H1 (cell line): ENCODE measurements around the gene FGF2. TPM values are rescaled to one million over a fixed set of nuclear protein-coding genes. Genes with fewer than 3 reads are reported as not detected.
A peak's percentile ranks its signal among the peaks of the same experiment; 100 is the strongest.

Experiments used
- CTCF ChIA-PET: fragments of 300-600 bp; sonication (Branson Sonifier 250); formaldehyde crosslinking; loops from one replicate; lab custom pipeline; 2021; ENCODE audit not compliant: partially characterized antibody; lab: Charles Lee
- POLR2A ChIA-PET: fragments of 300-600 bp; sonication (Branson Sonifier 250); formaldehyde crosslinking; loops from one replicate; lab custom pipeline; 2021; ENCODE audit warnings: inconsistent platforms; ENCODE audit not compliant: partially characterized antibody; lab: Charles Lee
- DNase-seq, 2 experiments: peaks; one replicate each; pipeline versions ENCODE4 v3.0.0 to v3.0.0-alpha.2; 2010 to 2022; ENCODE audit warnings: low spot score in 2 of 2, low read depth in 1 of 2, mixed read lengths in 1 of 2
- FAIRE-seq: peaks from 2 replicates; lab custom pipeline; 2011; peaks lifted over from hg19 to GRCh38; lab: Jason Lieb, UNC
- H2AFZ ChIP-seq: 2 replicates; pipeline ENCODE4 v1.8.1; 2012; ENCODE audit warnings: low read length, inconsistent platforms
- H2AK5ac ChIP-seq: 2 replicates; pipeline ENCODE4 v1.6.1; 2013; ENCODE audit warnings: low read depth, low read length
- H2BK120ac ChIP-seq: replicated peaks from 2 replicates; pipeline ENCODE3; 2013; ENCODE audit warnings: low read depth, low read length, inconsistent platforms
- H2BK12ac ChIP-seq: 2 replicates; pipeline ENCODE4 v1.6.1; 2013; ENCODE audit warnings: low read depth, low read length
- H2BK15ac ChIP-seq: 2 replicates; pipeline ENCODE4 v1.6.1; 2013; ENCODE audit warnings: low read length
- H2BK20ac ChIP-seq: 2 replicates; pipeline ENCODE4 v1.6.1; 2013; ENCODE audit warnings: low read length
- H2BK5ac ChIP-seq: 2 replicates; pipeline ENCODE4 v1.6.1; 2013; ENCODE audit warnings: low read depth, low read length
- H3K14ac ChIP-seq: 2 replicates; pipeline ENCODE4 v1.6.1; 2013; ENCODE audit warnings: inconsistent platforms; ENCODE audit not compliant: insufficient read length
- H3K18ac ChIP-seq: 2 replicates; pipeline ENCODE4 v1.6.1; 2013; ENCODE audit warnings: low read length; ENCODE audit errors: extremely low read depth
- H3K23ac ChIP-seq: 2 replicates; pipeline ENCODE4 v1.6.1; 2013; ENCODE audit warnings: inconsistent platforms; ENCODE audit not compliant: insufficient read length
- H3K23me2 ChIP-seq: 2 replicates; pipeline ENCODE4 v1.6.1; 2013; ENCODE audit warnings: low read depth, low read length
- H3K27ac ChIP-seq: 2 replicates; pipeline ENCODE4 v1.6.1; 2011; ENCODE audit warnings: low read depth, low read length, inconsistent platforms
- H3K27me3 ChIP-seq, 4 experiments: replicated peaks in 1 of 4; 1 replicate in 1 of 4; 2 replicates in 3 of 4; pipeline versions ENCODE4 v1.6.1 to v1.8.1; 2011 to 2013; ENCODE audit warnings: low read length in 3 of 4, mild to moderate bottlenecking in 3 of 4, inconsistent platforms in 2 of 4, mixed read lengths in 2 of 4, moderate library complexity in 1 of 4; ENCODE audit not compliant: control insufficient read depth in 3 of 4, insufficient read depth in 3 of 4; ENCODE audit errors: extremely low read depth in 1 of 4
- H3K36me3 ChIP-seq, 4 experiments: 2 replicates each; pipeline versions ENCODE4 v1.6.1 to v1.8.1; 2011 to 2013; ENCODE audit warnings: mild to moderate bottlenecking in 4 of 4, low read length in 3 of 4, moderate library complexity in 2 of 4, control low read depth in 1 of 4, inconsistent platforms in 1 of 4; ENCODE audit not compliant: insufficient read depth in 4 of 4, control insufficient read depth in 2 of 4
- H3K4ac ChIP-seq: replicated peaks from 2 replicates; pipeline ENCODE3; 2013; ENCODE audit warnings: low read length, low read depth, mixed read lengths, inconsistent platforms; ENCODE audit not compliant: insufficient read length
- H3K4me1 ChIP-seq, 4 experiments: replicated peaks in 1 of 4; 1 replicate in 1 of 4; 2 replicates in 3 of 4; pipeline versions ENCODE4 v1.6.1 to v1.8.1; 2011 to 2013; ENCODE audit warnings: low read length in 3 of 4, inconsistent platforms in 2 of 4, mixed read lengths in 1 of 4; ENCODE audit not compliant: insufficient read depth in 4 of 4, control insufficient read depth in 3 of 4
- H3K4me2 ChIP-seq, 2 experiments: 2 replicates each; pipeline versions ENCODE4 v1.6.1 to v1.8.1; 2011 to 2013; ENCODE audit warnings: low read depth in 2 of 2, low read length in 2 of 2, control low read depth in 1 of 2, inconsistent platforms in 1 of 2, mild to moderate bottlenecking in 1 of 2; ENCODE audit not compliant: insufficient read depth in 1 of 2
- H3K4me3 ChIP-seq, 4 experiments: fragments of 200-600, 300-600 bp in 1 of 4; sonication (generic), shearing (Covaris generic), sonication (Bioruptor Twin) in 1 of 4; 2 replicates each; pipeline versions ENCODE4 v1.5.1 to v1.8.1; 2011 to 2016; ENCODE audit warnings: low read length in 4 of 4, low read depth in 3 of 4, control low read depth in 2 of 4, inconsistent platforms in 2 of 4, mild to moderate bottlenecking in 2 of 4, mixed read lengths in 1 of 4, moderate library complexity in 1 of 4; ENCODE audit not compliant: insufficient read depth in 2 of 4; ENCODE audit errors: extremely low read depth in 1 of 4
- H3K56ac ChIP-seq: replicated peaks from 2 replicates; pipeline ENCODE3; 2013; ENCODE audit warnings: low read depth, mild to moderate bottlenecking, mixed read lengths, low read length, inconsistent platforms; ENCODE audit not compliant: insufficient read length
- H3K79me1 ChIP-seq: 2 replicates; pipeline ENCODE4 v1.6.1; 2013; ENCODE audit warnings: low read depth, low read length, control low read depth
- H3K79me2 ChIP-seq, 2 experiments: 2 replicates each; pipeline versions ENCODE4 v1.6.1 to v1.8.1; 2012 to 2013; ENCODE audit warnings: low read length in 2 of 2, mild to moderate bottlenecking in 2 of 2, inconsistent platforms in 1 of 2; ENCODE audit not compliant: insufficient read depth in 2 of 2, control insufficient read depth in 1 of 2
- H3K9ac ChIP-seq, 4 experiments: replicated peaks in 1 of 4; 1 replicate in 1 of 4; 2 replicates in 3 of 4; pipeline versions ENCODE4 v1.6.1 to v1.8.1; 2011 to 2013; ENCODE audit warnings: low read depth in 3 of 4, low read length in 3 of 4, control low read depth in 2 of 4, mild to moderate bottlenecking in 2 of 4, moderate library complexity in 2 of 4, inconsistent platforms in 1 of 4; ENCODE audit errors: extremely low read depth in 1 of 4
- H3K9me3 ChIP-seq, 2 experiments: 2 replicates each; pipeline versions ENCODE4 v1.6.1 to v1.8.1; 2012 to 2013; ENCODE audit warnings: mild to moderate bottlenecking in 2 of 2, moderate library complexity in 2 of 2, control low read depth in 1 of 2, inconsistent platforms in 1 of 2, low read depth in 1 of 2, low read length in 1 of 2, mixed read lengths in 1 of 2; ENCODE audit not compliant: insufficient read depth in 2 of 2
- H4K20me1 ChIP-seq, 2 experiments: replicated peaks in 1 of 2; 2 replicates each; pipeline versions ENCODE3 to v1.8.1; 2011 to 2013; ENCODE audit warnings: inconsistent platforms in 2 of 2, low read length in 2 of 2, mild to moderate bottlenecking in 1 of 2; ENCODE audit not compliant: insufficient read depth in 2 of 2, control insufficient read depth in 1 of 2
- H4K5ac ChIP-seq: 2 replicates; pipeline ENCODE4 v1.6.1; 2013; ENCODE audit warnings: low read length, low read depth, mixed read lengths, inconsistent platforms; ENCODE audit not compliant: insufficient read length
- H4K8ac ChIP-seq: 2 replicates; pipeline ENCODE4 v1.8.0; 2013; ENCODE audit warnings: mild to moderate bottlenecking, moderate library complexity, low read length, inconsistent platforms; ENCODE audit not compliant: insufficient read depth; ENCODE audit errors: extremely low read depth
- H4K91ac ChIP-seq: replicated peaks from 2 replicates; pipeline ENCODE3; 2013; ENCODE audit warnings: low read length, mixed read lengths, inconsistent platforms; ENCODE audit not compliant: insufficient read length
- ASH2L ChIP-seq: fragments of 200-600, 300-600 bp; sonication (generic); IDR thresholded peaks from one replicate; pipeline ENCODE4 v1.7.1; 2017; ENCODE audit warnings: low read length
- FOSL1 ChIP-seq: IDR thresholded peaks from 2 replicates; pipeline ENCODE4 v1.6.1; 2011; ENCODE audit warnings: mild to moderate bottlenecking, low read depth, low read length, moderate library complexity; ENCODE audit not compliant: insufficient read depth
- GABPA ChIP-seq: IDR thresholded peaks from 2 replicates; pipeline ENCODE4 v1.6.1; 2011; ENCODE audit warnings: mild to moderate bottlenecking, low read length, moderate library complexity, borderline replicate concordance; ENCODE audit not compliant: insufficient read depth
- GTF2F1 ChIP-seq: IDR thresholded peaks from 2 replicates; pipeline ENCODE4 v1.6.1; 2012; ENCODE audit warnings: low read depth, low read length, improper control_type of control experiment, borderline replicate concordance
- HDAC2 ChIP-seq, 2 experiments: fragments of 300-600 bp in 1 of 2; sonication (generic) in 1 of 2; IDR thresholded peaks; 2 replicates each; pipeline ENCODE4 v1.6.1; 2011 to 2012; ENCODE audit warnings: low read depth in 2 of 2, low read length in 2 of 2, mild to moderate bottlenecking in 2 of 2, moderate library complexity in 2 of 2, borderline replicate concordance in 1 of 2, inconsistent platforms in 1 of 2
- HDAC6 ChIP-seq: IDR thresholded peaks from one replicate; pipeline ENCODE4 v1.7.1; 2012; ENCODE audit warnings: low read depth, mild to moderate bottlenecking, inconsistent platforms, low read length, moderate library complexity
- KDM5A ChIP-seq: fragments of 200-600 bp; IDR thresholded peaks from 2 replicates; pipeline ENCODE4 v1.7.1; 2012; ENCODE audit warnings: mild to moderate bottlenecking, low read length, inconsistent platforms, mixed read lengths
- PHF8 ChIP-seq: fragments of 200-600 bp; sonication (generic); conservative IDR thresholded peaks from 2 replicates; pipeline ENCODE4 v1.7.1; 2012; ENCODE audit warnings: low read depth, mild to moderate bottlenecking, inconsistent platforms, low read length, moderate library complexity
- RXRA ChIP-seq: IDR thresholded peaks from 2 replicates; pipeline ENCODE4 v1.6.1; 2011; ENCODE audit warnings: low read depth, mild to moderate bottlenecking, low read length, moderate library complexity; ENCODE audit not compliant: insufficient read depth
- SP2 ChIP-seq: IDR thresholded peaks from 2 replicates; pipeline ENCODE4 v1.6.1; 2012; ENCODE audit warnings: mild to moderate bottlenecking, low read length, inconsistent platforms
- WGBS, 2 experiments: shearing (Covaris generic) in 1 of 2; methylation state at CpG; one replicate each; pipeline versions ENCODE4 v1.1.6 to v1.1.7; 2013 to 2015; ENCODE audit warnings: low lambda C conversion rate in 2 of 2, mixed read lengths in 2 of 2, inconsistent platforms in 1 of 2, low coverage in 1 of 2, missing lambda C conversion rate in 1 of 2; ENCODE audit not compliant: insufficient replicate concordance in 2 of 2, insufficient coverage in 1 of 2, insufficient read length in 1 of 2; ENCODE audit errors: extremely low coverage in 1 of 2, missing lambda C conversion rate in 1 of 2; 5-methylcytosine and 5-hydroxymethylcytosine counted together
- polyA plus RNA-seq, 7 experiments: library from polyadenylated mRNA; depleted of rRNA in 3 of 7; stranded (reverse) in 5 of 7; unstranded in 2 of 7; fragments of >200 nt in 5 of 7; fragments of 200-250 nt in 2 of 7; gene quantifications; 1 replicate in 5 of 7; 2 replicates in 1 of 7; 4 replicates in 1 of 7; pipeline versions ENCODE4 v1.2.1 to v1.2.3, GENCODE V29; 2011 to 2013; ENCODE audit warnings: missing spikeins in 2 of 7, mixed read lengths in 2 of 7
- total RNA-seq: library from RNA; stranded (reverse); fragmentation: NEBNext Ultra II Directional; extraction: Animal tissue kit (Norgen Biotek cat#: 25700); gene quantifications from 2 replicates; pipeline ENCODE4 v1.2.1, GENCODE V29; 2021
- TF ChIP-seq, protein P1 (sequence below): IDR thresholded peaks from 2 replicates; pipeline ENCODE4 v1.6.1; 2011; ENCODE audit warnings: low read depth, mild to moderate bottlenecking, low read length; ENCODE audit not compliant: insufficient read depth

FGF2 gene
- total and polyA plus RNA-seq, 2 of the 8 experiments (the other 6 are each of a cell fraction or from before 2014, with no cell fraction given): 23.4 to 145 TPM

DNA sequence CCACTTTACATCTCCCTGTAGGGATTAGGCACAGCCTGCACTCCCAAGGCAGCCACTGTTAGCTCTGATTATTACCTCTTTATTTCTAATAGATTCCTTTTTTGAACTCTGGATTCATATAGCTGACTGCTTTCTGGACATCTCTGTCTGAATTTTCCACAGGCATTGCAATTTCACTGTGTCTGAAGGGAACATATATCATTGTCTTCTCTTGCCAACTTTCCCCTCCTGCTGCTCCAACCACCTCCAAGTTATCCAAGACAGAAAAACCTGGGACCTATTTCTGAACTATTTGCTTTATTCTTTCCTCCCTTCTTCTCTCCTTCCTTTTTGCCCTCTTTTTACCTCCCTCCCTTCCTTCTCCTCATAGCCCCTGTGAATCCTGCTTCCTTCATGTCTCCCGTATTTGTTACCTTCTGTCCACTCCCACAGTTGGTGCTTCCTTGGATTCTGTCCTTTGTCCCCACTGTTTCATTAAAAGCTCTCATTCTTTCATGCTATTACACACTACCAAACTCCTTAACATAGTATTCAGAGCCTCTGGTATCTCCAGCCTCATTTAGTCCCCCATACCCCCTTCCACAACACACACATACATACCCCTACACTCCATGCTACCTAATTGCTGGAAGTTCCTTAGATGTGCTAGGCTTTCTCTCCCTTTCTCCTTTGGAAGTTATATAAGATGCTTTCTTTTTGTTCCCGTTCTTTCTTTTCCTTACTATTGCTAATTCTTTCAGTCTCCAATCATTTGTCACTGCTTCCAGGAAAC, 34.7 kb downstream of the FGF2 start:
- Histone ChIP-seq H3K79me1 (no peaks in the 10 kb centered on the region; the same call in none of the 2 replicates), H3K9me3 (no peaks in the 10 kb centered on the region), H2BK120ac (no peak overlapping the region), H3K23me2 (peaks cover 3% of the 10 kb centered on the region), H2BK12ac (no peak overlapping the region), H2BK20ac (no peak overlapping the region), H3K14ac (no peak overlapping the region), H3K9ac (no peak overlapping the region; a peak in 1 of 7 replicates), H4K8ac (no peak overlapping the region), H2AK5ac (no peak overlapping the region), H4K5ac (no peak overlapping the region), H3K27me3 (no peaks in the 10 kb centered on the region), H3K4me1 (peaks cover 0 to 29% (median 8%) of the 10 kb centered on the region in 4 experiments; a peak in 5 of 7 replicates), H3K4ac (no peak overlapping the region), H4K91ac (no peak overlapping the region), H3K18ac (no peak overlapping the region), H3K79me2 (peaks cover 45 to 98% of the 10 kb centered on the region in 2 experiments), H3K4me3 (no peak overlapping the region), H4K20me1 (peaks cover 29 to 35% of the 10 kb centered on the region in 2 experiments), H3K4me2 (peak overlapping the region in 1 of 2 experiments; percentile 25; a peak in 1 of 4 replicates), H3K27ac (no peak overlapping the region), H2AFZ (no peak overlapping the region), H2BK5ac (no peak overlapping the region), H3K56ac (no peak overlapping the region), H3K23ac (no peak overlapping the region), H2BK15ac (no peak overlapping the region), H3K36me3 (peaks cover 0 to 10% (median under 1%) of the 10 kb centered on the region in 4 experiments; a peak in 2 of 8 replicates)
- FAIRE-seq (no peak), DNase-seq (no peak)
- 87% methylated on average over 2 of the region's 2 CpGs; no CpG with 5 or more reads in 1 of the 2 experiments for WGBS, 2 experiments
- ChIA-PET CTCF (interaction anchor here (1.4 to 2.4 kb wide), 5 partner anchors 9 to 104 kb away, joined by 3 to 6 read pairs (median 4); no protein-coding TSS in a partner anchor), POLR2A (interaction anchor here (0.6 to 4.0 kb wide), 6 partner anchors 10 to 192 kb away, joined by 3 to 9 read pairs (median 5); no protein-coding TSS in a partner anchor)
- TF ChIP-seq RXRA (no peak), ASH2L (no peak), FOSL1 (no peak), SP2 (no peak), PHF8 (no peak), GTF2F1 (no peak), KDM5A (no peak), HDAC2 (IDR thresholded peaks at IDR 0.05; ENCODE audit: borderline replicate concordance in 1 of 2, low read depth in 2 of 2, low read length in 2 of 2) (no peak), HDAC6 (no peak), GABPA (no peak)
- TF ChIP-seq, protein P1, sequence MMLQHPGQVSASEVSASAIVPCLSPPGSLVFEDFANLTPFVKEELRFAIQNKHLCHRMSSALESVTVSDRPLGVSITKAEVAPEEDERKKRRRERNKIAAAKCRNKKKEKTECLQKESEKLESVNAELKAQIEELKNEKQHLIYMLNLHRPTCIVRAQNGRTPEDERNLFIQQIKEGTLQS: no peak
